GM19455 (cell line): ENCODE data around the gene PITPNB.

ENCODE experiments used
- ATAC-seq: cut with Tn5 transposase; IDR thresholded peaks from one replicate; pipeline ENCODE4 v1.9.1; 2021; ENCODE audit not compliant: unreplicated experiment

PITPNB gene

DNA sequence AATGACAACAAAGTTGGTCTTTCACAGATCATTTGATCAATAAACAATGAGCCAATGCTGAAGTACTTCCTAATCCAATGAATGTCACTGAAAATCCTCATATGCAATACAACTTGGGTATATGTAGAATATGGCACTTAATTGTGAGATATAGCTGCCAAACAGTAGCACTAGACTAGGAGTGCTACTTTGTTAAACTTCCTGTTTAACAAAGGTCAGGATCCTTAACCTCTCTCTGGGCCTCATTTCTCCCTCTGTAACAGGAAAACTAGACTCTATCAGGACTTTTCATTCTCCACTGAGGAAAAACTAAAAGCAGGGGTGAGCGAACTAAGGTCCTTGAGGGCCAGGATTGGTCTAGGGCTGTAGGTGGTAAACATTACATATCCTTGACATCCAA, 56.1 kb downstream of the PITPNB start:
- no peak for ATAC-seq

GRCh38 chr22:27859336-27859735, 59.7 kb downstream of the PITPNB start:
- no peak for ATAC-seq

- ATAC-seq, result no peak
Measured at GRCh38 chr22:27858626-27859025, 60.4 kb downstream of the PITPNB start.

GRCh38 chr22:27857443-27857842, 61.6 kb downstream of the PITPNB start:
- no peak for ATAC-seq

- no peak for ATAC-seq
Measured at GRCh38 chr22:27856386-27856785, 62.7 kb downstream of the PITPNB start.

DNA sequence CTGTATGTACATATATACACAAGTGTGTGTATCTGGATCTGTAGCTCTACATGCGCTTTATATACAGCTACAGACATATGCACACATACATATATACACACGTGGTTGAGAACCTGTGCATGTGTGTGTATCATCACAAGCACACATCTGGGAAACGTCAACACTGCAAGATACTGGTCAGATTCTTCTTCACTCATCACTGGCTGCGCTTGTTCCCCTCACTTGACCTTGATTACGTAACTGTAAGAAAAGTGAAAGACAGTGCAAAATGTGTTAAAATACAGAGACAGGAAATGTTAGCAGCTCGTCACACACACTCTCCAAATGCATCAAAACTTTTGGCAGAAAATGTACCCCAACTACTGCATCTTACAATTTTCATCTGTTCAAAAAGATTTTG, 65.6 kb downstream of the PITPNB start:
- no peak for ATAC-seq

GRCh38 chr22:27851974-27852746, 66.9 kb downstream of the PITPNB start:
- no peak for ATAC-seq

DNA sequence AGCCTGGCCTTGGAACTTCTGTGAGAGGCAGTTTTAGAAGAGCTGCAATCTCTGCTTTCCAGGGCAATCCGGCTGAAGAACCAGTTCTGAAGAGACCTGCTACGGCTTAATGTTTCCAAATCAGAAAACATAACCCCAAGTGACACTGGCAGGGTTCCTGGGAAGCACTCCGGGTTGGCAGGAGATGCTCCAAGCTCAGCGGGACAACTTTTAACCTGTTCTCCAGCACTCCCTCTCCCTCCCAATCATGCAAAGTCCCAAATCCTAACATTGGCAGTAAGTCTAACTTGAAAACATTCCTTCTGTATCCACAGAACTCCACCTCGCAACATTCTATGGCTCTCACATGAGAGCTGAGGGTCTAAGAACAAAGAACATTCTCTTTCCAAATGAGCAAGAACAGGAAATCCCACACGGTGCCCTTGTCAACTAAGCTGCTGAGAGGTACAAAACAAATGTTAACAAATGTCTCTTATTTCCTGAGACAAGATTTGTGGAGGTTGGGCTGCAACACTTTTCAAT, 69.0 kb downstream of the PITPNB start:
- no peak for ATAC-seq

- no peak for ATAC-seq
Measured at GRCh38 chr22:27848005-27848404, 71.1 kb downstream of the PITPNB start.

- no peak for ATAC-seq
Measured at GRCh38 chr22:27846910-27847309, 72.1 kb downstream of the PITPNB start.

GRCh38 chr22:27846248-27846757, 72.8 kb downstream of the PITPNB start:
- no peak for ATAC-seq

GRCh38 chr22:27845644-27846043, 73.4 kb downstream of the PITPNB start:
- no peak for ATAC-seq

DNA sequence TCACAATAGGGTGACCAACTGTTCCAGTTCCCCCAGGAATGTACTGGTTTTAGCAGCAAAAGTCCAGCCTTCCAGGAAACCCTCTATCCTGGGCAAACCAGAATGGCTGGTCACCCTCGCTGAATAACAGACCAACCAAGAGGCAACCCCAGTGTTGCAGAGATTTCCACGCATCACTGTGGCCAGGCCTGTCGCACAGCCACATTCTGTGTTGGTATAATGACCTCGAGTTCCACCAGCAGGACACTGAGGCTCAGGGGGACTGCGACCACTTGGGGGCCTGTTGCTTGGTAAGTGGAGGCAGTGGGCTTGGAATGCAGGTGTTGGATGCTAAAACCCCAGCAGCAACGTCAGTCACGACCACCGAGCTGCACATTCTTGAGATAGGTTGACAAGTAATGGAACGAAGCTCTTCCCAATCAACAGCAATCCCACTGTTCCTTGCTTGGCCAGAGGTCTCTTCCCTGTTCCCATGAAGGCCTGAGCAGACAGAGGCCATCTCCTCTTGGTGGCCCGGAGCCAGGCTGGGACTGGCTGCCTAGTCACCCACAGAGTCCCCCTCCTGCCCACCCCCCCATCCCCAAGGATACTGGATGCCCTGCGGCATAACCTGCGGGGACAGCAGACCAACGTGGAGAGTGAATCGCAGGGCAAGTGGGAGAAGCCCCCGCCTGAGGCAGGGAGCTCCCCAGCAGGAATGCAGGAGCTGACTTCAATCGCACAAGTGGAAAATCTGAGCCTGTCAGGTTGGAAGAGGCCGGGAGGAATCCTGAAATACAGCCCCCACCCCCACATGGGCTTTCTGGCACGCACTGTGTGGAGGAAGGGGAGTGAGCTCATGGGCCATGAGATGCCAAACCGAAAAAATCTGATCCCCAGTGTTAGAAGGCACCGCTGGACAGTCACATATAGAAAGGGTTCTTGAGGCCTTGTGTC, 74.1 kb downstream of the PITPNB start:
- ATAC-seq, result no peak

DNA sequence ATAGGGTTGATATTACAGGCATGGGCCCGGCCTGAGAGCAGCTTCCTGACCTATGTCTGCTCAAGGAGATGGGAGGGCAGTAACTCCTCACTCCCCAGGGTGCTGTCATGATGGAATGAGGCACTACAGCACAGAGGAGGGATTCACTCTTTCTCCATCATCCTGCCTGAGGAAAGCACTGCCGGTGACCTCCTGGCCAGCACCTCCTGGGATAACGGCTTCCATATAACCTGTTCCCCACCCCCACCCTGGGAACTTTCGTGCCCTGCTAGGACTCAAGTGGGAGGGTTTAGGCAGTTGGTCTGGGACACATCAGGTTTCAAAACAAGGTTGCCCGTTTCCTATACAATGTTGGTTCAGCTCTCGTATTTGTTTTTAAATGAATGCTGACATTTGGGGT, 74.8 kb downstream of the PITPNB start:
- no peak for ATAC-seq

DNA sequence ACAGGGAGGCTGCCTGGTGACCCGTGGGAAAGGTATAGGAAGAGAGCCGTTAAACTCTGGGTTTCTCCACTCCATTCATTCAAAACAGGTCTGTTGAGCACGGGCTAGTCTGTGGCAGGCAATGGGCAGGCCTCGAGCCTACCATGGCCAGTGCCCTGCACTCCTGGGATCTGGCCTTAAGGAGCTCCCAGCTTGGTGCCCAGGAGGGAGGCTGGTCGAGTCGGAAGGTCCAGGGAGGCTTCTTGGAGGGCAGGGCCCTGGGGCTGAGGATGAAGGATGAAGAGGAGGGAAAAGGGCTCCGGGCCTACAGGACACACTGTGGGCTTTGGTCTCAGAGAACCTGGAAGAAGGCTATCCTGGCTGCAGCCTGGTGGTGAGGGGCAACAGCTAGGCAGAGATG, 75.6 kb downstream of the PITPNB start:
- ATAC-seq, result no peak

GRCh38 chr22:27842669-27843431, 76.2 kb downstream of the PITPNB start:
- no peak for ATAC-seq

- no peak for ATAC-seq
Measured at GRCh38 chr22:27842201-27842600, 76.9 kb downstream of the PITPNB start.

DNA sequence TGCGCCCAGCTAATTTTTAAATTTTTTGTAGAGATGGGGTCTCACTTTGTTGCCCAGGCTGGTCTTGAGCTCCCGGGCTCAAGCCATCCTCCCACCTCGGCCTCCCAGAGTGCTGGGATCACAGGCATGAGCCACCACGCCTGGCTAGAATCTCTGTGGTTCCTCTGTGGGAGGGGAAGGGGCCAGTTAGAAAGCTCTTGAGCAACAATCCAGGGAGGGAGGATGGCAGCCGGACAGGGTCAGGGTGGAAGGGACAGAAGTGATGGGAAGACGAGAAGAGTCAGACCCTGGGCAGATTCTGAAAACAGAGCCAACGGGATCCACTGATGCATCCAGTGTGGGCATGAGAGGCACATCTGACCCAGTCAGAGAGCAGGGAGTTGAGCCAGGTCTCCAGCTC, 78.6 kb downstream of the PITPNB start:
- no peak for ATAC-seq

- no peak for ATAC-seq
Measured at GRCh38 chr22:27839057-27839660, 79.9 kb downstream of the PITPNB start.

DNA sequence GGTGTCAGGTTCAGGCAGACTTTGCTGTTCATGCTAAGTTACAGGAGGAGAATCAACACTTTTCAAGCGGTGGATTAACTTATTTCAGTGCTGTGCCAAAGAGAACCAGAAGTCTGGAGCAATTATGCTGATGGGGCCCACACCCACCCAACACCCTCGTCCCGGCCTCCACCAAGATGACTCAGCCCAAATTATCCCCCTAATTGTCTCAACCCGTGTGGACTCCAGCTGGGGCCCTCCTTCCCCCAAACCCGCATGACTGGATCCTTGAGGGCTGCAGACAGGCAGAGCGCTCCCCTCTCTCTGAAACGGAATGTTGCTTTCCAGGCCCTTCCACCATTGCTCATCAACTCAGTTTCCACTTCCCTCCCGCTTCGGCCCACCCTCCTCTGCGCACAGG, 82.9 kb downstream of the PITPNB start:
- no peak for ATAC-seq

DNA sequence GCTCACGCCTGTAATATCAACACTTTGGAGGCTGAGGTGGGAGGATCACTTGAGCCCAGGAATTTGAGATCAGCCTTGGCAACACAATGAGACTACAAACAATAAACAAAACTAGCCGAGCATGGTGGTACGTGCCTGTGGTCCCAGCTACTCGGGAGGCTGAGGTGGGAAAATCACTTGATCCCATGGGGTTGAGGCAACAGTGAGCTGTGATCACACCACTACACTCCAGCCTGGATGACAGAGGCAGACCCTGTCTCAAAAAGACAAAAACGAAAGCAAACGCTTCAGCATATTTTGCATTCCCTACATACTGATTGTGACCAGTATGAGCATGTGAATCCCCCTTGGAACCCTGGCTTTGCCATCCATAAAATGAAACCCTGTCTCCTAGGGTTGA, 83.6 kb downstream of the PITPNB start:
- no peak for ATAC-seq
